Retinal pigment epithelial cell (primary cell): Measurements from ENCODE around the gene PPP1R9A.

Experiments used
- DNase-seq: peaks from one replicate; pipeline ENCODE4 v3.0.0-alpha.2; 2010; ENCODE audit warnings: low read depth
- H3K4me3 ChIP-seq: 2 replicates; pipeline ENCODE4 v1.5.1; 2011; ENCODE audit warnings: mild to moderate bottlenecking, low read length, control low read depth, moderate library complexity
- CTCF ChIP-seq: conservative IDR thresholded peaks from 2 replicates; pipeline ENCODE4 v1.5.1; 2011; ENCODE audit warnings: low read depth, low read length, control low read depth, inconsistent platforms

The PPP1R9A gene

GRCh38 chr7:95139922-95140321, 232.5 kb downstream of the PPP1R9A start:
- no peak for TF ChIP-seq CTCF
- no peak overlapping the region for H3K4me3 ChIP-seq
- no peak for DNase-seq

- no peak overlapping the region for H3K4me3 ChIP-seq
- TF ChIP-seq CTCF = no peak
- no peak for DNase-seq
These were observed 234.4 kb downstream of the PPP1R9A start for GRCh38 chr7:95141755-95142154.

GRCh38 chr7:95144256-95144655, 236.9 kb downstream of the PPP1R9A start:
- TF ChIP-seq CTCF = no peak

GRCh38 chr7:95155965-95156364, 248.6 kb downstream of the PPP1R9A start:
- TF ChIP-seq CTCF = no peak
- DNase-seq = no peak
- H3K4me3 ChIP-seq = no peak overlapping the region

More at GRCh38 chr7:95144256-95144655, 236.9 kb downstream of the PPP1R9A start:
- no peak overlapping the region for H3K4me3 ChIP-seq
- no peak for DNase-seq

GRCh38 chr7:95157381-95157780, 250.0 kb downstream of the PPP1R9A start:
- DNase-seq = no peak
- no peak for TF ChIP-seq CTCF

GRCh38 chr7:95169678-95170077, 262.3 kb downstream of the PPP1R9A start:
- TF ChIP-seq CTCF = no peak
- DNase-seq = peak; percentile 31
- no peak overlapping the region for H3K4me3 ChIP-seq

More at GRCh38 chr7:95157381-95157780, 250.0 kb downstream of the PPP1R9A start:
- H3K4me3 ChIP-seq = no peak overlapping the region

- no peak for TF ChIP-seq CTCF
- no peak for DNase-seq
- no peak overlapping the region for H3K4me3 ChIP-seq
These were observed 265.0 kb downstream of the PPP1R9A start for GRCh38 chr7:95172420-95172819.
